Naive thymus-derived CD4-positive, alpha-beta T cell (primary cell): Measurements from ENCODE around the gene ANKRD45. TPM values are rescaled to one million over a fixed set of nuclear protein-coding genes. Genes with fewer than 3 reads are reported as not detected.
"Not testable (repeated sequence)": the region's sequence is repeated elsewhere in the genome, so short reads cannot be mapped to it uniquely, and the experiment has no call there.

ENCODE experiments used
- ATAC-seq: fragments of 150-1000 bp; cut with Tn5 transposase; 2 replicates; pipeline ENCODE4 v1.10.0; 2021; ENCODE audit warnings: mild to moderate bottlenecking, moderate library complexity
- CTCF ChIA-PET: fragments of 350-600 bp; sonication (Branson Sonifier 250); formaldehyde crosslinking; loops from one replicate; lab custom pipeline; 2021; ENCODE audit warnings: antibody characterized with exemption; lab: Charles Lee
- POLR2A ChIA-PET: fragments of 350-600 bp; sonication (Branson Sonifier 250); formaldehyde crosslinking; loops from one replicate; lab custom pipeline; 2021; ENCODE audit warnings: antibody characterized with exemption, inconsistent platforms; lab: Charles Lee
- DNase-seq, 9 donors: peaks; one replicate each; pipeline versions ENCODE4 v3.0.0 to v3.0.0-alpha.2; 2020 to 2022; ENCODE audit warnings: mixed read lengths in 1 of 9
- H3K27ac ChIP-seq: one replicate; pipeline ENCODE4 v1.7.0; 2013; ENCODE audit warnings: mild to moderate bottlenecking, low read depth, low read length, moderate library complexity
- H3K27me3 ChIP-seq, 2 donors: one replicate each; pipeline ENCODE4 v1.7.0; 2013; ENCODE audit warnings: low read length in 2 of 2, mild to moderate bottlenecking in 2 of 2, moderate library complexity in 2 of 2; ENCODE audit not compliant: control insufficient read depth in 2 of 2, insufficient read depth in 2 of 2
- H3K36me3 ChIP-seq, 3 experiments: 1 replicate in 2 of 3; 2 replicates in 1 of 3; pipeline ENCODE4 v1.7.0; 2013; ENCODE audit warnings: low read length in 3 of 3, mild to moderate bottlenecking in 3 of 3, moderate library complexity in 1 of 3; ENCODE audit not compliant: insufficient read depth in 3 of 3, control insufficient read depth in 2 of 3
- H3K4me1 ChIP-seq, 2 donors: one replicate each; pipeline ENCODE4 v1.7.0; 2013; ENCODE audit warnings: low read length in 2 of 2, mild to moderate bottlenecking in 2 of 2, moderate library complexity in 1 of 2; ENCODE audit not compliant: control insufficient read depth in 2 of 2, insufficient read depth in 2 of 2
- H3K4me3 ChIP-seq: 2 replicates; pipeline ENCODE4 v1.7.0; 2013; ENCODE audit warnings: mild to moderate bottlenecking, low read length
- H3K9me3 ChIP-seq, 3 experiments: 1 replicate in 2 of 3; 2 replicates in 1 of 3; pipeline ENCODE4 v1.7.0; 2013; ENCODE audit warnings: low read length in 3 of 3; ENCODE audit not compliant: control insufficient read depth in 2 of 3
- H3K27ac Mint-ChIP-seq, 9 donors: one replicate each; pipeline ENCODE4 v1.8.0; 2020 to 2022; ENCODE audit warnings: mixed read lengths in 9 of 9, mild to moderate bottlenecking in 8 of 9, moderate library complexity in 5 of 9, inconsistent platforms in 2 of 9
- H3K27me3 Mint-ChIP-seq, 5 donors: one replicate each; pipeline ENCODE4 v1.8.0; 2021 to 2022; ENCODE audit warnings: mixed read lengths in 5 of 5, mild to moderate bottlenecking in 1 of 5
- H3K36me3 Mint-ChIP-seq, 5 donors: one replicate each; pipeline ENCODE4 v1.8.0; 2020 to 2022; ENCODE audit warnings: mixed read lengths in 5 of 5, mild to moderate bottlenecking in 3 of 5, inconsistent platforms in 1 of 5
- H3K4me1 Mint-ChIP-seq, 7 donors: one replicate each; pipeline ENCODE4 v1.8.0; 2020 to 2022; ENCODE audit warnings: mixed read lengths in 7 of 7, mild to moderate bottlenecking in 3 of 7, inconsistent platforms in 1 of 7
- H3K4me3 Mint-ChIP-seq, 10 donors: one replicate each; pipeline ENCODE4 v1.8.0; 2020 to 2022; ENCODE audit warnings: mild to moderate bottlenecking in 10 of 10, mixed read lengths in 10 of 10, moderate library complexity in 6 of 10, inconsistent platforms in 2 of 10
- H3K9me3 Mint-ChIP-seq, 11 donors: one replicate each; pipeline ENCODE4 v1.8.0; 2020 to 2022; ENCODE audit warnings: mixed read lengths in 11 of 11, mild to moderate bottlenecking in 4 of 11, inconsistent platforms in 1 of 11, moderate library complexity in 1 of 11
- intact Hi-C, 2 donors: fragments of 100-400 bp; cut with micrococcal nuclease; formaldehyde crosslinking; loops; one replicate each; pipeline ENCODE4 v1.15.1; 2023
- polyA plus RNA-seq, 2 donors: library from polyadenylated mRNA; unstranded; fragments of 300-500 nt; fragmentation: Illumina TruSeq; gene quantifications; one replicate each; pipeline ENCODE4 v1.2.3, GENCODE V29; 2021
- total RNA-seq, 6 experiments: library from RNA in 5 of 6; stranded (reverse) in 5 of 6; gene quantifications; 1 replicate in 5 of 6; 2 replicates in 1 of 6; pipeline ENCODE4 v1.2.3 and lab custom pipeline; 2021 to 2026

ANKRD45 gene
- total and polyA plus RNA-seq, 7 experiments from 2014 or later = not detected

GRCh38 chr1:173683838-173684237 is 14.2 kb upstream of the ANKRD45 start:
- H3K36me3 ChIP-seq, ATAC-seq, CTCF ChIA-PET, POLR2A ChIA-PET, H3K27me3 Mint-ChIP-seq, H3K4me1 ChIP-seq, H3K36me3 Mint-ChIP-seq, DNase-seq, H3K27ac ChIP-seq, intact Hi-C loops, H3K4me3 ChIP-seq, H3K9me3 ChIP-seq, H3K27me3 ChIP-seq, H3K4me3 Mint-ChIP-seq: not testable (repeated sequence)
- H3K4me1 Mint-ChIP-seq = peaks cover 0 to 10% (median 9%) of the 10 kb centered on the region in 7 donors
- peak overlapping the region in 1 of 9 donors; percentile 23 for H3K27ac Mint-ChIP-seq
- H3K9me3 Mint-ChIP-seq = peaks cover 0 to 10% (median 5%) of the 10 kb centered on the region in 11 donors

GRCh38 chr1:173682184-173682583 is 12.5 kb upstream of the ANKRD45 start:
- Histone ChIP-seq H3K9me3 (no peaks in the 10 kb centered on the region), H3K27ac (no peak overlapping the region), H3K4me1 (no peaks in the 10 kb centered on the region), H3K36me3 (no peaks in the 10 kb centered on the region), H3K27me3 (no peaks in the 10 kb centered on the region), H3K4me3 (no peak overlapping the region)
- ATAC-seq (no peak), DNase-seq (no peak)
- intact Hi-C loops = no loop called here
- Mint-ChIP-seq H3K27ac (peak overlapping the region in 2 of 9 donors; percentile 12 to 17), H3K9me3 (peaks cover 0 to 22% (median 4%) of the 10 kb centered on the region in 11 donors), H3K36me3 (peaks cover 0 to 8% (median 0%) of the 10 kb centered on the region in 5 donors), H3K27me3 (peaks cover 0 to 10% (median 6%) of the 10 kb centered on the region in 5 donors), H3K4me3 (no peak overlapping the region), H3K4me1 (no peaks in the 10 kb centered on the region)
- POLR2A ChIA-PET = no interaction called here
- CTCF ChIA-PET = no interaction called here

- DNase-seq, H3K4me3 ChIP-seq, H3K4me1 ChIP-seq, CTCF ChIA-PET, H3K9me3 ChIP-seq, H3K36me3 Mint-ChIP-seq, ATAC-seq, H3K4me3 Mint-ChIP-seq, H3K27ac ChIP-seq, H3K27me3 ChIP-seq, H3K4me1 Mint-ChIP-seq, H3K27ac Mint-ChIP-seq, intact Hi-C loops, H3K27me3 Mint-ChIP-seq, H3K36me3 ChIP-seq, POLR2A ChIA-PET: not testable (repeated sequence)
- H3K9me3 Mint-ChIP-seq = peaks cover 0 to 28% (median 6%) of the 10 kb centered on the region in 11 donors
These were observed 10.5 kb upstream of the ANKRD45 start for GRCh38 chr1:173680152-173680551.

- H3K9me3 ChIP-seq, CTCF ChIA-PET, POLR2A ChIA-PET, DNase-seq, H3K4me1 ChIP-seq, ATAC-seq, H3K27me3 ChIP-seq, intact Hi-C loops, H3K4me3 Mint-ChIP-seq, H3K27ac ChIP-seq, H3K27ac Mint-ChIP-seq, H3K36me3 ChIP-seq, H3K4me3 ChIP-seq, H3K4me1 Mint-ChIP-seq, H3K36me3 Mint-ChIP-seq: not testable (repeated sequence)
- Mint-ChIP-seq H3K27me3 (peaks cover 9 to 35% (median 29%) of the 10 kb centered on the region in 5 donors), H3K9me3 (peaks cover 0 to 28% (median 8%) of the 10 kb centered on the region in 11 donors)
These were observed 4.8 kb upstream of the ANKRD45 start for GRCh38 chr1:173674496-173674895.

GRCh38 chr1:173666646-173667045 is 3.0 kb downstream of the ANKRD45 start:
- peaks cover 36 to 47% (median 44%) of the 10 kb centered on the region in 5 donors for H3K27me3 Mint-ChIP-seq
- no peak overlapping the region for H3K27ac Mint-ChIP-seq
- no peaks in the 10 kb centered on the region for H3K36me3 ChIP-seq
- H3K4me1 ChIP-seq = no peaks in the 10 kb centered on the region
- no peak overlapping the region for H3K4me3 Mint-ChIP-seq
- ATAC-seq = no peak
- H3K4me3 ChIP-seq = no peak overlapping the region
- H3K36me3 Mint-ChIP-seq = peaks cover 0 to 6% (median 2%) of the 10 kb centered on the region in 5 donors
- ChIA-PET CTCF (no interaction called here), POLR2A (no interaction called here)
- H3K27me3 ChIP-seq = no peaks in the 10 kb centered on the region
- no peak overlapping the region for H3K27ac ChIP-seq
- peaks cover 5 to 14% (median 7%) of the 10 kb centered on the region in 7 donors for H3K4me1 Mint-ChIP-seq
- no peaks in the 10 kb centered on the region for H3K9me3 ChIP-seq
- intact Hi-C loops = no loop called here
- H3K9me3 Mint-ChIP-seq = peaks cover 0 to 2% (median 0%) of the 10 kb centered on the region in 11 donors
- DNase-seq = no peak

GRCh38 chr1:173663159-173663558 is 6.5 kb downstream of the ANKRD45 start:
- no peak for ATAC-seq
- no peak overlapping the region for H3K27ac ChIP-seq
- no peak overlapping the region for H3K4me3 ChIP-seq
- ChIA-PET POLR2A (no interaction called here), CTCF (no interaction called here)
- H3K27ac Mint-ChIP-seq = no peak overlapping the region
- H3K36me3 ChIP-seq = no peaks in the 10 kb centered on the region
- H3K36me3 Mint-ChIP-seq = peaks cover 0 to 3% (median 0%) of the 10 kb centered on the region in 5 donors
- no peak for DNase-seq
- intact Hi-C loops = no loop called here
- peaks cover 0 to 2% (median 0%) of the 10 kb centered on the region in 11 donors for H3K9me3 Mint-ChIP-seq
- H3K27me3 Mint-ChIP-seq = peaks cover 12 to 17% (median 14%) of the 10 kb centered on the region in 5 donors
- H3K9me3 ChIP-seq = no peaks in the 10 kb centered on the region
- no peaks in the 10 kb centered on the region for H3K4me1 Mint-ChIP-seq
- no peaks in the 10 kb centered on the region for H3K4me1 ChIP-seq
- no peaks in the 10 kb centered on the region for H3K27me3 ChIP-seq
- H3K4me3 Mint-ChIP-seq = no peak overlapping the region

GRCh38 chr1:173661763-173662162 is 7.9 kb downstream of the ANKRD45 start:
- peaks cover 0 to 3% (median 0%) of the 10 kb centered on the region in 11 donors for H3K9me3 Mint-ChIP-seq
- ChIA-PET POLR2A (no interaction called here), CTCF (no interaction called here)
- H3K4me1 Mint-ChIP-seq = no peaks in the 10 kb centered on the region
- Histone ChIP-seq H3K9me3 (no peaks in the 10 kb centered on the region), H3K4me3 (no peak overlapping the region), H3K27ac (no peak overlapping the region), H3K27me3 (no peaks in the 10 kb centered on the region), H3K36me3 (no peaks in the 10 kb centered on the region), H3K4me1 (no peaks in the 10 kb centered on the region)
- DNase-seq (no peak), ATAC-seq (no peak)
- H3K4me3 Mint-ChIP-seq = no peak overlapping the region
- intact Hi-C loops = no loop called here
- peaks cover 0 to 8% (median 4%) of the 10 kb centered on the region in 5 donors for H3K27me3 Mint-ChIP-seq
- H3K27ac Mint-ChIP-seq = no peak overlapping the region
- no peaks in the 10 kb centered on the region for H3K36me3 Mint-ChIP-seq
